ENCODE results near the gene ACADSB.

ACADSB gene

DNA sequence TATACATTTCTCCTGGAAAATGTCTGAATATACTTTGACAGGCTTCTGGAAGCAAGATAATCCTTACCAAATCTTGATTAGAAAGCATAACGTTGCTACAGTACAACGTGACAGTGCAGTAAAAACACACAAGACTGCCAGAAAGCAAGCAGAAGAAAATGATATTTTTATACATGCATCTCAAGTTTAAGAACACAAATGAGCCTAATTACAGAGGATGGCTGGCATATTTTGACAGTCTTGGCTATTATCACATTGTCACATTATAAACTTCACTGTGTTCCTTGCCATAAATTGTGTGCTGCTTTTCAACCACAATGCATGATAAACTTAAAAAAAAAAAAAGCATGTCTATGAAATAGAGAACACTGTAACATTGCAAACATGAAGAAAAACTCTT lies 4.5 kb upstream of the ACADSB start:
- DNase-seq, result no peak

DNA sequence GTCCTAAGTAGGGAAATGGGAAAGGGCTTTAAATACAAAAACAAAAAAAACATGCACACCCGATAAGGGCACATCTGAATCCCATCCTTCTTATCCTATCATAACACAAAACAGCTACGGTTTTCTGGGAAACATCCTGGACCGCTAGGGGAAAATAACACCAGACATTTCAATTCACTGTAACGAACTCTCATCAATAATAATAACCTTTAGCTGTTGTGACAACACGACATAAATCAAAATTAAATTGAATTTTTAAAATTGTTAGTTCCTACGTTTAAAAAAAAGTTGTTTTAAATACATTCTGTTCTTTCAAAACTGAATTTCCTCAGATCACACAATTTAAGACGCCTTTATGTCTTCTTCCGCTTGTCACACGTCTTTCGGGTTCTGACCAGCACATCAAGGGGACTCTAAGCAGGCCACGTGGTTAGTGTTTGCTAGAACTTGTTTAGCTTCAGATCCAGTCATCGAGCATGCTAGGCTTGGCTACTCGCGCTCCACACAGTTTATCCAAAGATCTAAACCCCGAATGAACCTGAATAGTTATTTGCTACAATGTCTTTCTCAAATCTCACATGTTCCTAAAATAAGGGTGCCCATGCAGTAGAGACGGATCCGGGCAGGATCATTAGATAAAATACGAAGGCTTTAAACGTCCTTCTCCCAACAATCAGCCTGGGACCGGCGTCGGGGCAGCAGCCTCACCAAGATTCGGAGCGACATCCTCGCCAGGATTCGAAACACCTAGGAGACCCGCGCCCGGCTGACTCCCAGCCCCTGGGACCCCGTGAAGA lies 1.1 kb upstream of the ACADSB start:
- peak; percentile 75 to 79 (median 79) for DNase-seq

DNA sequence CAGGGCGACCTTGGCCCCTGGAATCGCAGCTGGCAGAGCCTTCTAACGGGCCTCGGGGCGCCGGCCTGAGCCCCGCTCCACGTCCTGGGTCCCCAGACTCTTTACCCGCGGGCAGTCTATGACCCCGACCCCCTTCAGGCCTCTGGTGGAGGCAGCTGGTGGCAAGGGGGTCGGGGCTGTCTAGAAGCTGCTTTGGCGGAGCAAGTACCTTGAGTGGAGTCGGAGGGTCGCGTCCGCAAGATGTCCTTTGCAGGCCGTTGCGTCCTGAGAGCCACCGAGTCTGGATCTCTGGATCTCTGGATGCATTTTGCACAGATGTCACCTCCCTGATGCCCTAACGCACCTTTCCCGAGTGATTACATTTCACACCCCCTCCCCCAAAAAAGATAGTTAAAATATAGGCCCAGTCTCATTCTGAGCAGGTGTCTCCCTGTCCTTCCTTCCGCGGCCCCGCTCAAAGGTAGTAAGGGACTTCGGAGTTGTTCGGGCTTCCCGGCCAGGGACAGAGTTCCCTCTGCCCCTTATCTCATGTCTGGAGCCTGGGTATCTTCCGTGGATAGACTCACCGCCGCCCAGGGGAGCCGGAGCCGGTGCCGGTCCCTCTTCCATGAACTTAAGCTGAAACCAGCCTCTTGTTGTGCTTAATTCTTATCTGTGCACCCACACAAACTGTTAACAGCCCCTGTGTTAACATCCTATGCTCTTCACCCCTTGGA lies 457 bp downstream of the ACADSB start:
- peak in 2 of 3 donors; percentile 18 to 19 for DNase-seq

DNA sequence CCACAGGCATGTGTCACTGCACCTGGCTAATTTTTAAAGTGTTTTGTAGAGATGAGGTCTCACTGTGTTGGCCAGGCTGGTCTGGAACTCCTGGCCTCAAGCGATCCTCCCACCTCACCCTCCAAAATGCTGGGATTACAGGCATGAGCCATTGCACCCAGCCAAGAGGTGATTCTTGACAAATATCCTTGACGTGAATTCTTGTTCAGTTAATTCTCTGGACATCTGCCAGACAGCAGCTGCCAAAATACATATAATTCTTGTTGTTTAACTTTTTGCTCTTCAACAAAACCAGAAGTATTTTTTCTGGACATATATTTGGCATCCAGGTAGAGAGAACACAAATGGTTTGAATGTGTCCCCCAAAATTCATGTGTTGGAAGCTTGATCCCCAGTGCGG lies 3.2 kb downstream of the ACADSB start:
- DNase-seq, result no peak

DNA sequence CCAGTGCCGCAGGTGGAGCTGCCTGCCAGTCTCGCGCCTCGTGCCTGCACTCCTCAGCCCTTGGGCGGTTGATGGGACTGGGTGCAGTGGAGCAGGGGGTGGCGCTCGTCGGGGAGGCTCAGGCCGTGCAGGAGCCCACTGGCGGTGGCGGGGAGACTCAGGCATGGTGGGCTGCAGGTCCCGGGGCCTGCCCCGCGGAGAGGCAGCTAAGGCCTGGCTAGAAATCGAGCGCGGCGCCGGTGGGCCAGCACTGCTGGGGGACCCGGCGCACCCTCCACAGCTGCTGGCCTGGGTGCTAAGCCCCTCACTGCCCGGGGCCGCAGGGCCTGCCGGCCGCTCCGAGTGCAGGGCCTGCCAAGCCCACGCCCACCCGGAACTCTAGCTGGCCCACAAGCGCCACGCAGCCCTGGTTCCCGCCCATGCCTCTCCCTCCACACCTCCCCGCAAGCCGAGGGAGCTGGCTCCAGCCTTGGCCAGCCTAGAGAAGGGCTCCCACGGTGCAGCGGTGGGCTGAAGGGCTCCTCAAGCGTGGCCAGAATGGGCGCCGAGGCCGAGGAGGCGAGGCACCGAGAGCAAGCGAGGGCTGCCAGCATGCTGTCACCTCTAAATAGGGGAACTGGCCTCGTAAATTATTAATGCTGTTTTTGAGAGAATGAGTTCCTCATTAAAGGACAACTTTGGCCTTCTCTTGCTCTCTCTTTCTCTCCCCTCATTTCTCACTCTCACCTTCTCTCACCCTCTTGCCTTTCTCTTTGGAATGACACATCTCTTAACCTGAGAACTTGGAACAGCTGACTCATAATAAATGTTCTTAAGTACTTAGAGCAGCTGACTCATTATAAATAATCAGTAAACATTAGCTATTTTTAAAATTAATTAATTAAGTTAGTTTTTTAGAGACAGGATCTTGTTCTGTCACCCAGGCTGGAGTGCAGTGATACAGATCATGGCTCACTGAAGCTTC lies 4.9 kb downstream of the ACADSB start:
- no peak for DNase-seq

DNA sequence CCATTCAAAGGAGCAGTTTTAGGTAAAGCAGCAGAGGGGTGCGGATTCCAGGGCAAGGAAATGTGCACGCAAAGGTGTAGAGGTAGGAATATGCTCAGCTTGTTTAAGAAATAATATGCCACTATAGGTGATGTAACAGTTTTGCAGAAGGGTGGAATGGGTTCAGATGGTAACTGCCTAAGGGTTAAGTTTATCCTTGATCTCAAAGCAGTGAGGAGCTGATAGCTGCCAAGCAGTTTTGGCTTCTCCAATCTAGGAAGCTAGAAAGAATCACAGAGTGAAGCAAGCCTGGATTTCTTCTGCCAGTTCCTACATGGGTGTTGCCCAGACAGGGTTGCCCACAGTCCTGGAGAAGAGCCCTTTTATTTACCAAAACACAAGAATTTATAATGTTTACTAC lies 6.0 kb downstream of the ACADSB start:
- no peak for DNase-seq

DNA sequence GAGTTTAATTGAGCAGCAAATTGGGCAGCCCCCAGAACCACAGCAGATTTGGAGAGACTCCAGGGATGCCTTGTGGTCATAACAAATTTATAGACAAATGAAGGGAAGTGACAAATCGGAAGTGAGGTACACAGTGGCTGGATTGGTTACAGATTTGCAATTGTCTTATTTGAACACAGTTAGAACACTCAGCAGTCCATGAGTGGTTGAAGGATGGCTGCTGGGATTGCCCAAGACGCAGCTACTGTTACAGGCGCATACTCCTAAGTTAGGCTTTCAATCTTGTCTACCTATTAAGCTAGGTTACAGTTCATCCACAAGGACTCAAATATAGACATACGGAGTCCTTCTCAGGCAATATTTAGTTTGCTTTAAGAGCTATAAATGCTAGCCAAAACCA lies 7.4 kb downstream of the ACADSB start:
- no peak for DNase-seq

DNA sequence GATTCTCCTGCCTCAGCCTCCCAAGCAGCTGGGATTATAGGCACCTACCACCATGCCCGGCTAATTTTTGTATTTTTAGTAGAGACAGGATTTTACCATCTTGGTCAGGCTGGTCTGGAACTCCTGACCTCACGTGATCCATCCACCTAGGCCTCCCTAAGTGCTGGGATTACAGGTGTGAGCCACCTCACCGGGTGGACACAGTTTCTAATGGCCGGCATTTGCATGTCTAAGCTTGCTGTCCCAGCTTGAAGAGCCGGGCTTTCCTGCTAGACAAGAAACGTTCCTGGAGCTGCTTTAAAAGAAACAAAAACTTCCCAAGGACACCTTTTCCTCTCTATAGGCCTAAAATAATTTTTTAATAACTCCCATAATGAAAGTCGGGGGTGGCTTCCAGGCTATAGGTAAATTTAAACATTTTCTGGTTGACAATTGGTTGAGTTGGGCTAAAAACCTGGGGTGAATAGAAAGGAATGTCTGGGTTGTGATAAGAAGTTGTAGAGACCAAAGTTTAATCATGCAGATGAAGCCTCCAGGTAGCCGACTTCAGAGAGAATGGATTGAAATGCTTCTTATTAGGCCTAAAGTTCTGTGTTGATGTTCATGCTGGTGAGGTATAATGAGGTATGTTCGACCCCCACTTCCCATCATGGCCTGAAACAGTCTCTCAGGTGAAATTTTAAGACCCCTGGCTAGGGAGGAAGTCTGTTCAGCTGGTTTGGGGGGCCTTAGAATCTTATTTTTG lies 8.8 kb downstream of the ACADSB start:
- DNase-seq, result no peak

DNA sequence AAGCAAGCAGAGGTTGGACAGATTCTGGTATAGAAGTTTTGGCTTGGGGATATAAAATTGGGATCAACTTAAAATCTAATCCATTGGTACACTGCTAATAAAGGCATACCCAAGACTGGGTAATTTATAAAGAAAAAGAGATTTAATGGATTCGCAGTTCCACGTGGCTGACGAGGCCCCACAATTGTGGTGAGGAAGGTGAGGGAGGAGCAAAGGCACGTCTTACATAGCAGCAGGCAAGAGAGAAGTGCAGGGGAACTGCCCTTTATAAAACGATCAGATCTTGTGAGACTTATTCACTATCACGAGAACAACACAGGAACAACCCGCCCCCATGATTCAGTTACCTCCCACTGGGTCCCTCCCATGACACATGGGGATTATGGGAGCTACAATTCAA lies 9.7 kb downstream of the ACADSB start:
- no peak for DNase-seq

DNA sequence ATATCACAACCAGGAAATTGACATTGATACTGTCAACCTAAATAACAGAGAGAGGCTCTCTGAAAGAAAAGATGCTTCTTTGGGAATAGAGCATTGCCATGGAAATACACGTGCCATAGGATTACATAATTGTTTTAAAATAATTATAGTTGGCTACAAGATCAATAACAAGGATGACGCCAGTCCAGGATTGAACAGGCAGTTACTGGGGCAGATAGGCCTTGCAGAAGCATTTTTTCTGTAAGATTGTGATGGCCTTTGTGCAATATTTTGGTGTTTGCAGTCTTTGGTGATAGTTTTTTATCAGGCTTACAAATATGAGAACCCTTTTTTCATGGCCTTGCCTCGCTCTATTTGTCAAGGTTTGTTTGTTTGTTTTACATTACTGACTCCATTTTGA lies 10.5 kb downstream of the ACADSB start:
- DNase-seq, result no peak

DNA sequence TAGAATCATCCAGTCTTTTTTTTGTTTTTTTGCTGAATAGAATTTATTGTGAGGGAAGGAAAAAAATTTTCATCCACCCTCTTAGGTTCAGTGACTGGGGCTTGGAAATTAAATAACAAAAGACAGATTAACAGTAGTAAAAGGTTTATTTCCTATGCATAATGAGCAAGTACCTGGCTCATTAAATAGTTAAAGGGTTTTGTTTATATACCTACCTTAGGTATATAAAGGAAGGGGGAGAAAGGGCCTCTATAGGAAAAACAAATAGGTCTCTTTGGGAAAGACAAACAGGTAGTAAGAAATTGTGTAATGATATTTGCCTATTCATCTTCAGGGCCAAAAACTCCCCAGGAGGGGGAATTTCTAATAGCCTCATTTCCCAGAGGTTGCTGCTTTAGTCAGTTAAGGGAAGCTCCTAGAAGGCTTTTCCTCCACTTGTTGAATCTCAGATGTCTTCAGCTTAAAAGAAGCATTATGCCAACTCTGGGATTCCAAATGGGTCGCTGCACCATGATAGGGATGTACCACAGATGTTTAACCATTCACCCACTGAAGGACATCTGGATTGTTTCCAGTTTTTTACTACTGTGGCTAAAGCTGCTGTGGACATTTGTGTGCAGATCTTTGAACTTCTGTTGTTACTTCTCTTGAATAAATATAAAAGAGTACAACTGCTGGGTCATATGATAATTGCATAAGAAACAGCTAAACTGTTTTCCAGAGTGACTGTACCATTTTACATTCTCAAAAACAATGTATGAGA lies 11.3 kb downstream of the ACADSB start:
- DNase-seq, result peak in 1 of 3 donors; percentile 16

DNA sequence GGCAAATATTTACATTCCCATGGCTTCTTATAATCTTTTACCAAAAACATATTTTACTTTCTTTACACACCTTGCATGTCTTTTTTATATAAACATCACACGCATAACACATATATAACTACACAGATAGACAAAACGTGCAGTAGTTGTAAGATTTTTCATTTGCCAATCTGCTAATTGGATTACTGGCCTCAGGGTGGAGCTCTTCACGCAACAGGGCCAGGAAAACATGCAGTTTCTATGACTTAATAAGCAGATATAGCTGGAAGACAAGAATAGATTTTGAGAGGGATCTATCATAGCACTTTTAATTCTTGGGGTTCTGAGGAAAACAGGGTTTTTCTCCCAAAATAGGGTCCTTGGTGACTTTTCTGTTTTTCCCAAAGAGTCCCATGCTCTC lies 12.7 kb downstream of the ACADSB start:
- peak in 2 of 3 donors; percentile 8 to 14 for DNase-seq

DNA sequence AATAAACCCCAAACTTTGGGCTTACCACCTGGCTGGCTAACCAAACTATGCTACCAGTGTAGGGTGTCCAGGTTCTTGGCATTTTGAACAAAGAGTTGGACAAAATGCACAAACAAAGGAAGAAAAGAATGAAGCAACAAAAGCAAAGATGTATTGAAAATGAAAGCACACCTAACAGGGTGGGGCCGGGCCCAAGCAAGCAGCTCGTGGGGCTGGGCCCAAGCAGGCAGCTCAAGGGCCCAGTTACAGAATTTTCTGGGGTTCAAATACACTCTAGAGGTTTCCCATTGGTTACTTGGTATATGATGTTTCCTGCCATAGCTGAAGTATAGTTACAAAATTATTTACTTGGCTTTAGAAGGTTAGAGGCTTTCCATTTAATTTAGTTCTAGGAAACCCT lies 15.7 kb downstream of the ACADSB start:
- no peak for DNase-seq

DNA sequence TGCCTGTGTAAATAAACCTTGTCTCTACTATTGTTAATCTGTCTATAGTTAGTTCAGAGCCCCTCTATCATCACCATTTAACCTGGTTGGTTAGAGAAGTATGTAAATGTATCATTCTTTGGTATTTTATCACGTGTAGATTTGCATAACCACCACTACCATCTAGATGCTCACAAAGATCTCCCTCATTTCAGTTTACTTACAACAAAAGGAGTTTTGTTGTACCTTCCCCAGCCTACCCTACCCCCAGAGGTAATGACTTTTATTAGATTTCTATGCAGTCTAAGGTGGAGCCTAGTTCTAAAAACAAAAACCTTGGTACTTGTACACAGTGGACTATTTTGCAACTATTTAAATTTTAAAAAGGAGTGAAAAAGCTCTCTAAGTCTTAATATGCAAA lies 17.5 kb downstream of the ACADSB start:
- no peak for DNase-seq

DNA sequence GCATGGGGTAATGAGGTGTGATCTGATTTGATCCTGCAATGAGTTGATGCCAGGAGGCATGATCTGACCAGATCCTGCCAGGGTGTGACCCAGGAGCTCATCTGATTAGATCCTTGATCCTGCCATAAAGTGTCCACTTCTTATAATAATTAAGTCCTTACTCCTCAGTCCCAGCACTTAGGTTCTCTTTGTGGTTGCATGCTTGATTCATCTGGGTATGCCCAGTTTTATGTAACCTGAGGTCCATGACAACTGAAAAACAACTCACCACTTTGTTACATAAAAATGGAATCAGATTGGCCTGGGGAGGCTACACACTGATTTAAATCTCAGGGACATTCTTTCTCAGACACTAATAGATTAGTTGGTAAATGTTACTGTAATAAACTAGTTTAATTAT lies 19.1 kb downstream of the ACADSB start:
- peak; percentile 29 to 45 (median 31) for DNase-seq

DNA sequence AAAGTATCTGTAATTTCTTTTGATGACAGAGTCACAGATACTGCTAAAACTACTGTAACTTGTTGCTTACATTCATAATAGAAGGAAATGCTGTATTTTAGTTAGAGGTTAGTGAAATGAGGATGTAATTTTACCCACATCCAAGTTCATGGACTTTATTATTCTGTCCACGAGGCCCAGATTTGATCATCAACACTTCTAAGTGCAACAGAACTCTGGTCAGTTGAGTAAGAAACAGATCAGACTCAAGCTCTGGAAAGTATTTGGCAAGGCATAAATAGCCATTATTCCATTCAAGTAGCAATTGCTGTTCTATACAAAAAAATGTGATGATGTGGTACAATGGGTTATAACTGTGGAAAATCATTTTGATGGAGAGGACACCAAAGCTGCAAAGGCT lies 22.3 kb downstream of the ACADSB start:
- DNase-seq, result no peak

DNA sequence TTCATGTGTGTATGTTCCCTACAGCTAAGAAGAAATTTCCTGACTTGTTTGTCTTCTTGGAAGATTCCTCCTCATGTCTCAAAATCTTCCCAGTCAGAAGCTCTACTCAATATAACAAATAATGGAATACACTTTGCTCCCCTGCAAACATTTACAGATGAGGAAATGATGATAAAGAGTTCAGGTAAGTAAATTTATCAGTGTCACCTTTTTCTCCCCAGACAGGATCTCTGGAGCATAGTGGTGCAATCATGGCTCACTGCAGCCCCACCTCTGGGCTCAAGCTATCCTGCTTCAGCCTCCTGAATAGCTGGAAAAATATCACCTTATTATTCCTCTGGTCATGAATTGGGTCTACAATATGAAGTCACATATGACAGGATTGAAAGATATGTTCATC lies 25.5 kb downstream of the ACADSB start:
- no peak for DNase-seq

DNA sequence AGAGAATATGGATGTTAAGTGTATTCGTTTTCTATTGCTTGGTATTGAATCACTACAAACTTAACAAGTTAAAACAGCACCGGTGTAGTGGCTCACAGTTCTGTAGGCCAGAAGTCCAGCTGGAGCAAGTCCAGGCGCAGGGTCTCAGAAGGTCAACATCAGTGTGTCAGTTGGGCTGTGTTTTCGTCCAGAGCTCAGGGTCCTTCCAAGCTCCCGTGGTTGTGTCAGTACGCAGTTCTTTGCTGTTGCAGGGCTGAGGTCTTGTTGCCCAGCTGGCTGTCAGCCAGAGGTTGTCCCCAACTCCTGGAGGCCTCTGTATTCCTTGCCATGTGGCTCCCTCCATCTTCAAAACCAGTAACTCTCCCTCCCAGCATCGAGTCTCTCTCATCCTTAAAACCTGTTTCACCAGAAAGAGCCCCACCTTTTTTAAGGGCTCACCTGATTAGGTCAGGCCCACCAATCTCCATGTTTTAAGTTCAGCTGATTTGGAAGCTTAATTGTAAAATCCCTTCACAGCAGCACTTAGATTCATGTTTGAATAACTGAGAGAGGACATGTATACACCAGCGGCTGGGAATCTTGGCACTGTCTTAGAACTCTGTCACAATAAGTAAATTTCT lies 26.8 kb downstream of the ACADSB start:
- DNase-seq, result no peak

DNA sequence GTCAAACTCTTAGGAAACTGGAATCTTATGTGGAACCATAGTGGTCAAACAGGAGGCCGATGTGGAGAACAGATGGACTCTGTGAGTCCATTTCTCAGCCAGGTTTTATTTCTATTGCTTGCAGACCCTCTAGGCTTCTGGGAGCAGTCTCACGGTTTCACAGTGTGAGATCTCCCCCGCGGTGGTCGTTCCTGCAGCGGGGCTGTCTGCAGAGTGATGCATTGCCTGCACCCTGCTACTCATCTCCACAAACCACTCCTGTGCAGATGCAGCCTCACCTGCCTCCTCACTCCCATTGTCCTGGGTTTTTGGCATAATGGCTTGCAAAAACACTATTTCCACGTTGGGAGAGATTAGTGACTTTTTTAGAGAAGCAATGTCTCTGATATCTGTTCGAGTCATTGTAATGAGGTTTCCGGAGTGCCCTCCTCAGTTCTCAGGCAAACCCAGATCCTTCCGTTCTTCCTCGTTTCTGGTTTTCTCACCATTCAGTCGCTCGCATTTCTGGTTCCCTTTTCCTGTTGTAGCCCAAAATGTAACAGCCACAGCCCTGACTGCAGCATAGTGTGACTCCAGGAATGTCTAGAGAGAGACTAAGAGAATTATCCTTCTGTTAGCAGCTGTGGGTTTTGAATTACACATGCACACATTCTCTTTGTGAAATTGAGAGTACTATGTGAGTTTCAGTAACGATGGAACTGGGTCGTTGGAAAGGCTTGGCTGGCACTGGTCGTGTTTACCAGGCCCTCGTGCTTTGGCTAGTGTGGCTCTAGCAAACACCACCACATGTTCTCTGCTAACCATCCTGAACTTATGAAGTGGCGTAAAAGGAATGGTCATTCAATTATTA lies 30.2 kb downstream of the ACADSB start:
- DNase-seq, result peak in 2 of 3 donors; percentile 25 to 32

DNA sequence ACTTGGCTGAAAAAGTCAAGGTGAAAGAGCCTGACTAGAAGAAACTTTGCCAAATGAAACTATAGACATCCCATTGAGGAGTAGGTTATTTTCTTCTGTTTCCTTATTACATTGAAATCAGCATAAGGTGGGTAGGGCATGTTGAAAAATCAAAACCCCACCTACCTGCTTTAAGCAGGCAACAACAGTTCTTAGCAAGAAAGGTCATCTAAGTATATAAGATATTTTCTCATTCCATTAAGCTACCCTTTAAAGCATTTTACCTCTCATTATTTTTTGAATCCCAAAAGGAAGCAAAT lies 30.8 kb downstream of the ACADSB start:
- DNase-seq, result no peak
